C4-2B (cell line): ENCODE measurements around the gene NFKB1.

Experiments
- CTCF ChIP-seq: fragments of 450-650 bp; conservative IDR thresholded peaks from 2 replicates; pipeline ENCODE4 v1.5.1; 2017; ENCODE audit warnings: mild to moderate bottlenecking
- ZFX ChIP-seq: fragments of 450-650 bp; IDR thresholded peaks from 2 replicates; pipeline ENCODE4 v1.6.1; 2017

DNA sequence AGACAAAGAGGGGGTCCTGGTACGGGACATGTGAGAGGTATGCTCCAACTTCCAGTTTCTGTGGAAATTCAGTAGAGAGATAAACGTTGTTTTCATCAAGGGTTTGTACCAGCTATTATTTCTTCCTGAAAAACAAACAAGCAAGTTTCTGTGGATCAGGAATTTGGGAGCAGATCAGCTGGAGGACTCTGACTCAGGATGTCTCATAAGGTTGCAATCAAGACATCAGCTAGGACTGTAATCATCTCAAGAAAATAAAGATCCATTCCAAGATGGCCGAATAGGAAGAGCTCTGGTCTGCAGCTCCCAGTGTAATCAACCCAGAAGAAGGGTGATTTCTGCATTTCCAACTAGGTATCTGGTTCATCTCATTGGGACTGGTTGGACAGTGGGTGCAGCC is 23.5 kb upstream of the NFKB1 start:
- TF ChIP-seq CTCF (no peak), ZFX (no peak)
